HG03575 (cell line): ENCODE measurements around the gene SORBS2.

Source experiments
- ATAC-seq: cut with Tn5 transposase; IDR thresholded peaks from one replicate; pipeline ENCODE4 v1.9.1; 2021; ENCODE audit not compliant: unreplicated experiment, insufficient number of reproducible peaks, low FRiP score; ENCODE audit errors: extremely low read depth

Gene SORBS2

DNA sequence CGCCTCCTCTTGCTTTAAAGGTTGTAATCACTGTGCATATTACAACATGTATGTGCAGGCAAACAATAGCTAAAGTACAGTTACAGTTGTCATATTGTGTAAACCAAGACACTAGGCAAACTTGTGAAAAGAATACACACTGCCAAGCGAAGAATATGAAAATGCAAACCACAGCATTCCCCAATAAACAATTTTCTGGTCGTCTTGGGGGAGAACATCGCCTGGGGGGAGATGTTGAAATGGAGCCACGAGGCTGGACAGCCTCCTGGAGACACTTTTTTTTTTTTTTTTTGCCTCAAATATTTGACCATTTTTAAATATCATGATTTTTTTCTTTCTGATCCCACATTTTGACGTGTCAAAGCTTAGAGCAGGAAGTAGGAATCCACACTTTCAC, 225.0 kb downstream of the SORBS2 start:
- no peak for ATAC-seq

DNA sequence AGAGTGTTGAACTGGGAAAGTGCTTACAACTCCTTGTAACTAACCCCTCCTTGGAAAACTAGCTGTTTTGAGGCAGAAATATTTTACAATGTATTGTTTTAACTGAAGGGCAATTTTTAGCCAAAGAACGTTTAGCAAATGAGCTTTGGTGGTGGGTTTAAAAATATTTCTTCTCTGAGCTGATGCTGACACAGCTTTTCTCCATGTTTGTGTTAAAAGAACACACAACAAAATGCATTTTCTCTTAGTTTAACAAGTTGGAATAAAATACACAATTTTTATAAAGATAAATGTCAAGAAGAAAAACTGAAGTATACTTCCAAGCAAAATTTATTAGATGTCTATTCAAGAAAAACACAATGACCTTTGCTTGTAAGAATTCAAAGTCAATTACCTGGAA, 226.8 kb downstream of the SORBS2 start:
- no peak for ATAC-seq

DNA sequence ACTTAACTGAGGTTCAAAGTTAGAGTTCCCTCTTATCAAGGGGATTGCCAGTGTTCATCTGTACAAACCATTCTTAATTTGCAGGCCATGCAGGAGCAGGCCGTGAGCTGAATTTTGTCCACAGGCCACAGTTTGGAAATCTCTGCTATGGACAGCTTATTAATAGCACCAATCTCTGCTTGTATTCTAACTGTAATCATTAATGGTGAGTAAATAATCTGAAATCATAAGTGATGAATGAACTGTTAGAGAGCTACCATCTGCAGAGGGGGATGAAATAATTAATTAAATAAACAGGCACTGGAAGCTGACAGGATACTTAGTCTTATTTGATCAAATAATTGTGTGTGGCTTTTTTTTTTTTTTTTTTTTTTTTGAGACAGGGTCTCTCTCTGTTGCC, 228.2 kb downstream of the SORBS2 start:
- ATAC-seq, result no peak

DNA sequence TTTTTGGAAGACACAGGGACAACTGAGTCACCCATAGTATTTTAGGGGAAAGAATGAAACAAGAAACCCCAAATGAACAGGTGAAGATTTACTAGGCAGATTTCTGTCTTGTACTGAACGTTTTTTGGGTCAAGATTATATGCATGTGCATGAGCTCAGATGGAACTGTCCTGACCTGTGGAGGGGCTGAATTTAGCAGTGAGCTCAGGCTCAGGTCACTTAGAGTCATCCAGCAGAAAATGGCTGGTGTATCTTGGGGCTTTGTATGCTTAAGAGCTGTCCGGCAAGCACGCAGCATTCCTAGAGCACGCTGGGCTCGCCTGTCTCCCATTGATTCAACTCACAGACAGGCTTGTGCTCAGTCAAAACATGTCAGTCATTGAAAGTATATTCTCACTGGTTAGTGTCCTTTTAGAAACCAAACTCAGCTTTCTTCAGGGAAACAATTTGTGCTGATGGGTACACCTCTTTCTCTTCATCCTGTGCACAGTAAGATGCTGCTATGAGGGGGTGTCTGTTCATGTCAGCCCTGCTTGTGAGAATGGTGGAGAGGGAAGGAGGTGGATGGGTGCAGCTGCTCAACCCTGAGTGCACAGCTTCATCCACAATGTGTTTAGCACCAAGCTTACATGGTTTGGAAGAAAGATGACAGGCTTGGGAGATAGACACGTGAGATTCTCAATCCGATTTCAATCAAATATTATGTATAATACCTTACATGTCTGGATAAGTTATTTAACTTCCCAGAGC, 229.2 kb downstream of the SORBS2 start:
- ATAC-seq, result no peak

DNA sequence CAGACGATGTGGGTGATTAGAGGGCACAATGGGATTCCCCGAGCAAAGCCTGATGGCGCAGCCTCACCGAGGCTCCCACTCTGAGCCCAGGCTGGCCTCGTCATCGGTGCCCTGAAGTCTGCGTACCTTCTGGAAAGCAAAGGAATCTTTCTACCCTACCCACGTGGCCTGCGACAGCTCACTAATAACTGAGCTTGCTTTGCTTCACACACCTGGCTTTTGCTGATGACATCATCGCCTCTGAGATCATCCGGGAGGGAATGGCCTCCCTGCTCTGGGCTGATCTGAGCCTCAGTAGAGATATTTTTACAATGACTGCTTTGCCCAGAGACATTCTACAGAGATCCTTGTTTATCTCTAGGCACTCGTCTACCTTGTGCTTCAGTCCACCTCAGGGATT, 231.3 kb downstream of the SORBS2 start:
- ATAC-seq, result no peak

DNA sequence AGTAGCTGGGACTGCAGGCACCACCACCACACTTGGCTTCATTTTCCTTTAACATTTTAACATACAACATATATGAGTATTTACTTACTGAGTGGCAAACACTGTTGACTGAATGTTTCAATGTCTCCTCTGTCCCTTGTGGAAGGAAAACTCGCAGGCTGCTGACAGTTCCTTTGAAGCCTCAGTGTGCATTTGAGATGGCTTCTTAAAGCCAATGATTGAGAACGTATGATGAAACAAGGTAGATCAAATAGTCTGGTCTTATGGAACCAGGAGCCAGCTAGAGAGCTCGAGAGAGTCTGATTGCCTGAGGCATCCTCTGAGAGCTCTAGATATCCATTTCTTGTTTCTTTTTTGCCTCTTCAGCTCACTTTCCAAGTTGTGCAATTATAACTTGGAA, 233.7 kb downstream of the SORBS2 start:
- no peak for ATAC-seq

DNA sequence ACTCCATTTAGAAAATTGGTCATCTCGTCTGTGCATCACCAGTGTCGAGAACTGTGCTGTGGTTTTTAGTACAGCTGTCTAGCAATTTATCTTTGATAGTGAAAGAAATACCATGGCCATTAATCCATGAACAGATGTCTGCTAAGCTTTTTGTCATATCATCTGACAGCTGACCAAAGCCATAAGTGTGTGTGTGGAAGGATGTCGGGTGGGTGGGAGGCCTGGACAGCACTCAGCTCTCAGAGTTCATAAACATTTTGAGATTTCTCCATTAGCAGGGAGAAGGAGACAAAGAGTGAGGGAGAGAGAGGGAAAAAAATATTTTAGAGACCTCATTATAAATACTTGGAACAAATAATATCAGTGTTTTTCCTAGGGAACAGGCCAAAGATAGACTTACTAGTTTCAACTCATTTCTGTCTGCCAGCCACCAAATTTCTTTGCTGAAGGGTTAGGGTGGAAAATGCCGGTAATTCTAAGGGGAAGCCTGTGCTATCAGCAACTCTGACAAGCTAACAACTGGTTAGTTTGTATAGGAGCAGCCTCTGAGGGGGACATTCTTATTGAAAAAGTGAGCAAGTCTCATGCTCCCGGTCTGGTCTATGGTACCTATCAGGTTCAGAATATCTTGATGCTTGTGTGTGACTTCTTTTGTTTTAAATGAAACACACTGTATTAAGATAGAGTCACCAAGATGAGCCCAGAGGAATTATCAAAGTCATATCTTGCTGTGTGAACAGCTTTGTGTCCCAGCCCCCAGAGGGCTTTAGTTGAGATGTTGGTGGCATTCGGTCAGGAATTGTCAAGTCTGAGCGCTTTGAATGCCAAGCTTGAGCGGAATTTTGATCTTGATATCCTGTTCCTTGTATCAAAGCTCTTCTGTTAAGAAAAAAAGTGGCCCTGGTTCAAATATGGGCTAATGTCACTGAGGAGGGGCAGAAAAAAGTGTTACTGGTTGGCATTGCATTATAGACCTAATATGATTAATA, 234.7 kb downstream of the SORBS2 start:
- no peak for ATAC-seq

DNA sequence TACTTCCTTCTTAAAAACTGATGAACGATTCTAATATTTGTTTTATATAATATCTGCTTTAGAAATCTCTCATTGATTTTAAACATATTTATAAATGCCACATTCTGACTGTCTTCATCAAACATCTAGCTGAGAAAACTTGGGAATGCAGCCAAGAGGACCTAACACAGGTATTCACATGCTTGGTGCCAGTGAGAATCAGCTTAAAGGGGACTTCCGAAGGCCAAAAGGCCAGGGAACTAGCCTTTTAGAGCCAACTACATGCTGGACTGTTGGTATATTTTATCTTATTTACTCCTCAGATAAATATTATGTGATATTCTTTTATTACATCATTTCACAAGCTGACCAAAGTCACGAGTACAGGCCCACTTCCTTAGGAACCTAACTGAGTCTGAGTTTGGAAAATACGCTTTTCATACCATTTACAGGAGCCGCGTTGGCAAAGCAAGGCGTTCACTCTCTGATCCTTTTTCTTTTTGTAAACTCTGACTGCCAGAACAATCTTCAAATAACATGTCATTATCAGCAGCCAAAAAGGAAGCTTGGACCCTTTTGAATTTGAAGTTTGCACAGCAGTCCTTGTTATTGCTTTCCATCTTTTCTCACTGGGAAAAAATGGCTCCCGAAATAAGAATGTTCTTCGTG, 235.6 kb downstream of the SORBS2 start:
- ATAC-seq, result no peak

DNA sequence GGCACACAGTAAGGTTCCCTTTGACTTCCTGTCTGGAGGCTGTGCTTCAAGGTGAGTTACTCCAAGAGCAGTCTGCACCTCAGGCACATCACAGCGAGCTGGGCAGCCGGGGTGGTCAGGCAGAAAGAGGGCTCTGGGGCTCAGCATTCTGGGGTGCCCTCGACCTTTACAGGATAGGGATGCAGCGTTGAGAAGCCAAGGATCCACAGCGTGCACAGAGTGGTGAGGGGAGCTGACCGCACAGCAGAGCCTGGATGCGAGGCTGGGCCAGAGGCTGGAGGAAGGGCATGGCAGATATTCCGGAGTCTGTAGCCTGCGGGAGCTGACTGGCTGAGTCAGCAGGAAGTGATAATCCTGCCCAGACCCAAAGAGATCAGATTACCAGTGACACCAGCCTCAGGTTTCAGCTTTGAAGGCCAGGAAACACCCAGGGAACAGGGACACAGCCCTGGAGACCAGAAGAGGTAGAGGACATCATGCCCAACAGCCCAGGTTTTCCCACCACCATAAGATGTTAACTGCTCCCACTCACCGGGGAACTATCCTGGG, 238.3 kb downstream of the SORBS2 start:
- no peak for ATAC-seq

DNA sequence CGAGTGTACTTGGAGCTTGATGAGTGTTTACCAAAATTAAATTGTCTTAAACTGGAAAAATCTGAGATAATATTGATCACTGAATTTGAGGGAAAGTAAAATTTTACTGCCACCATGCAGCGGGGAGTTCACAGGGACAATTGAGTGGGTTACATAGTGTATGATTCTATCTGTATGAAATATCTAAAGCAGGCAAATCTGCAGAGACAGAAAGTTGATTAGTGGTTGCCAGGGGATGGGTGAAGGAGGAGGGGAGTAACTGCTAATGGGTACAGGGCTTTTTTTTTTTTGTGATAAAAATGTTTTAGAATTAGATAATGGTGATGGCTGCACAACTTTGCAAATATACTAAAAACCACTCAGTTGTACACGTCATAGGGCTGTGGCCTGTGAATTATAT, 241.3 kb downstream of the SORBS2 start:
- ATAC-seq, result no peak

DNA sequence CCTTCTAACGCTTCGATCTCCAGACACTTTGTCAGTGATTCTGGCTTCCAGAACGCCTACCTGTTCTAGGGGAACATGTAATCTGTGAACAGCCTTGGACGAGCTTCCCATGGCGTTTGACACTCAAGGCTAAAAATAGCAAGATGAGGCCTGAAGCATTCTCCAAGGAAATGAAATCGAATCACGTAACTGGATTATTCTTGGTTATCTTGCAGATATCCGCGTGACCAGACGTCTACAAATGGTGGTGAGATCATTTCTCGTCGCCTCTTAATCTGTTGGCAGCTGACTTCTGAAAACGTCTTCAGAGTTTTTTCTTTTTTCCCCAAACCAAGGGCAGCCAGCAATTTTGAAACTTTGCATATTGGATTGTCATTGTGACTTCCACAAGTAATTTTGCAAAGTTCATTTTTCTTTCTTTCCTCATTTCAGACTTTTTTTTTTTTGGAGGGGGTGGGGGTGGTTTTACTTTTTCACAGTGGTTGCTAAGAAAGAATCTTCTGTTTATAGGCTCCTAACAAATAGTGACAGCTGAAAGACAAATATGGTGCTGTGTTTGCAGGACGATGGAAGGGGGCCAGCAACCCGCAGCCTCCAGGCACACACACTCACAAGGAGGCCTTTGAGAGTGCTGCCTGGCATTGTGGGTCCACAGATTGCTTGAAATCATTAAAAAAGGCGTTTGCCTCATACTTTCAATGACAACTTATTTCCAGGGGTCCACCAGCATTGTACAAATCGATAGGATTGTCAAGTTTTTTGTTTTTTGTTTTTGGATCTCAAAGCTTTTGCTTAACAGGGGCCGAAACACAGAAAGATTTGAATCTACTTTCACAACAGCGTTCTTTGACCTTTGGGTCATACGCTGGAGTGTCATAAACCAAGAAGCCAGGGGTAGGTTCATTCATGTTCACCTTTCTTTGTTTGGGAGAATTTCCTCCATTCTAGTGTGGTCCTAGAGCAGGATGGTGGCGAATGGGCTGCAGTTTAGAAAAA, 244.3 kb downstream of the SORBS2 start:
- ATAC-seq, result no peak

DNA sequence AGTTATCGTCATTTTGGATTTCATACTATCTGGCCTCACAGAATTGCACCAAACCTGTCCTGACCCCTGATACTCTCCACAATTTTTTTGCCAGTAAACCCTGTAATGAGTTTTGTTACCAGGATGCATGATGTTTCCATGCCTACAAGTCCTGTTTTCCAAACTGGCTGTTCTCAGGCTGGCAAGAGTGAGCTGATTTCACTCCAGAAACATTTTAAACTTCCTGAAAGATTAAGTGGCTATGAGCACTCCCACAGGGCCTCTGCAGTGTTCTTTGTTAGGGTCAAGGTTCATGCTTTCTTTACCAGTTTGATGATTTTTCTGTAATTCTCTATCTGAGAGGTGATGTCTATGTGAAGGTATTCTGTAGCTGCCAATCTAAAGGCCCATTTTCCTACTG, 245.0 kb downstream of the SORBS2 start:
- ATAC-seq, result no peak

DNA sequence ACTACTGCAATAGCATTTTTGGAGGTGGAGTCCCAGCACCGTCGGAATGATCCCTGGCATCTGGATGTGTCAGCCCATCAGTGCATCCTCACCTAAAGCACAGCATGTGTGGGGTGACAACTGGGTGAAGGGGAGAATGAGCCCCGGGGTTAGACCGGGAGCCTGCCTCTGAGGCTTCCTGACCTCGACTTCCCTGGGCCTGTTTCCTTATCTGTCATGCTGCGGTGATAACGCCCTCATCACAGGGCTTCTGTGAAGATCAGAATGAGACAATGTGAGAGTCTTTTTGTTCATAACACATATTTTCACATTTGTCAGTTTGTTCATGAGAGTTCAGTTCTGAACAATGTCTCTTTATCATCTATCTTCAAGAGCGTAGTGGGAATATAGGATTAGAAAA, 245.6 kb downstream of the SORBS2 start:
- no peak for ATAC-seq

DNA sequence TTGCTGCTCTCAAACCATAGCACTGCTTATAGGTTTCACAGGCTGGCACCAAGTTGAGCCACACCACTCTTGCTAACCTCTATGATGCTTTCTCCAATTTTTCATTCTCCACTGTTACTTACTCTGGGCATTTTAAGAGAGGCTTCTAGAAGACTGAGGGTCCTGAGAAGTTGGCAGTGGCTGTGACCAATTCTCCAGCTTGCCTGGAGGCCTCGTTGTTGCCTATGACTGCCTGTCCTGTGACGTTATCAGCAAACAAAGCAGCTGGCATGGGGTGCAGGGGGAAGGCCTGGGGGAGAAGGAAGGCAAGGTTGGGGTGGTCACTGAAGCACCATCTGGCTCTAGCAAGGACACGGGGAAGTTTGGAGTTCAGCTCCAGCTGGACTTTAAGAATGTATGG, 246.3 kb downstream of the SORBS2 start:
- ATAC-seq, result no peak

DNA sequence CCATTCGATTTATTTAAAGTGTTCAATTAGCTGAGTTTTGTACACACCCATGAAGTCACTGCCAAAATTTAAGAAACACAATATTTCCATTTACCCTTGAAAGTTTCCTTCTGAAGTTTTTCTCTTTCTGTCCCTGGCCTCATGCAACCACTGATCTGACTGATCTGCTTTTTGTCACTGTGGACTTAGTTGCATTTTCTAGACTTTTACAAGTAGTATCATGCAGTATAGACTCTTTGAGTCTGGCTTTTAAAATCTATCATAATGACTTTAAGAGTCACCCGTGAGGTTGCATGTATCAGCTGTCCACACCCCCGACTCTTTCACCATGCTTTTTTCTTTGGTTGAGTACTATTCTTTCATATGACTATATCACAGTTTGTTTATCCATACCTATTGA, 247.6 kb downstream of the SORBS2 start:
- no peak for ATAC-seq

DNA sequence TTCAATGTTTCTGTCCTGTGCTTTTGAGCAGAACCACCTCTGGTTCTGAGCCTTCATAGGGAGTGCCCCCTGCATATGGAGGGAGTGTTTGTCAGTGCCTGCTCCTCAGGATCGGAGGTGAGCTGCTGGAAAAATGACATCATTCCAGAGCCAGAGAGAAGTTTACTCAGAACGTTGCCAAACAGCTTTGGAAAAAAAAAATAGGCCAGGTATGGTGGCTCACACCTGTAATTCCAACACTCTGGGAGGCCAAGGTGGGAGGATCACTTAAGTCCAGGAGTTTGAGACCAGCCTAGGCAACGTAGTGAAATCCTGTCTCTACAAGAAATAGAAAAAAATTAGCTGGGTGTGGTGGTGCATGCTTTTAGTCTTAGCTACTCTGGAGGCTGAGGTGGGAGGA, 249.5 kb downstream of the SORBS2 start:
- ATAC-seq, result no peak

DNA sequence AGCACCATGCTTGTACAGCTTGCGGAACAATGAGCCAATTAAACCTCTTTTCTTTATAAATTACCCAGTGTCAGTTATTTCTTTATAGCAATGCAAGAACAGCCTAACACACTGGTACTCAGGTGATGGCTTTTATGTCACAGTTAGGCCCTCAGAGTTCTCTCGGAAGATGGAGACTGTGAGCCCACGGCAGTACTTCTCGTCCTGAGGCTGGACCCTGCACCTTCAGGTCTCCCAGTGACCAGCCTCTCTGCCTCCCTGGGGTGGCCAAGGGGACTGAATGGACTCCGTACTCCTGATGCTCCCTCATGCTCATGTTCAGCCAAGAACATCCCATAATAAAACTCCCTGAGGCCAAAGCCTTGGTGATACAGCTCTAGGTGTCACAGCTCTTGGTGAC, 251.7 kb downstream of the SORBS2 start:
- ATAC-seq, result no peak

DNA sequence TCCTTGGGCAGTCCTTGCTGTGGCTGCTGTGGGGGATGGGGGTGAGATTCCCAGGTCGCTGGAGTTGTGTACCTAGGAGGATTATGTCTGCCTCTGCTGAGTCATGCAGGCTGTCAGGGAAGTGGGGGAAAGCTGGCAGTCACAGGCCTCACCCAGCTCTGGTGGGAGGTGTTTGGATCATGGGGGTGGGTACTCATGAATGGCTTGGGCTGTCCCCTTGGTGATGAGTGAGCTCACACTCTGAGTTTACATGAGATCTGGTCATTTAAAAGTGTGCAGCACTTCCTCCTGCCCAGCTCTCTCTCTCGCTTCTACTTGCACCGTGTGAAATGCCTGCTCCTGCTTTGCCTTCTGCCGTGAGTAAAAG, 252.1 kb downstream of the SORBS2 start:
- ATAC-seq, result no peak
